GM19240 (cell line): Measurements from ENCODE around the gene CAPZA1.

ENCODE experiments used
- DNase-seq: peaks from one replicate; pipeline ENCODE4 v3.0.0; 2011; ENCODE audit warnings: low spot score; ENCODE audit not compliant: insufficient read length

CAPZA1 gene

GRCh38 chr1:112675728-112676381, 56.2 kb downstream of the CAPZA1 start:
- DNase-seq: no peak

- DNase-seq: no peak
Observed at GRCh38 chr1:112676543-112676942, 56.9 kb downstream of the CAPZA1 start.

- no peak for DNase-seq
Observed at GRCh38 chr1:112677501-112677900, 57.9 kb downstream of the CAPZA1 start.

- no peak for DNase-seq
Observed at GRCh38 chr1:112678605-112679004, 59.0 kb downstream of the CAPZA1 start.

DNA sequence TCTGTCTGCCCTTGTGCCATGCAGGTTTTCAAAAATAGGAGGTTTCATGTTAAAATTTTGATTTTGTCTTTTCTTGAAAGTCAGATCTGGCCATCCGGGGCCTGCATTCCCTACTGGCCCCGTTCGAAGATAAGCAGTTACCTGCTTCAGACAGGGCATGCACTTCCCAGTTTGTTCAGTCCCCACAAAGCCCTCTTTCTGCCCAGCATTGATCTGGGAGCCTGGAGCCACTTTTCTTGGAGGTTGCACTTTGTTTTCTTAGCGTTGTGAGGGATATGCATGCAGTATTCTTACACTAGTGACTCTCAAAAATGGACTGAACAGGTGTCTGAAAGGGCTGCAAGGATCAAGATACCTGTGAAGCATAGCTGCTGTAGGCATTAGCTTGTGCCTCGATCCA, 66.3 kb downstream of the CAPZA1 start:
- no peak for DNase-seq

DNA sequence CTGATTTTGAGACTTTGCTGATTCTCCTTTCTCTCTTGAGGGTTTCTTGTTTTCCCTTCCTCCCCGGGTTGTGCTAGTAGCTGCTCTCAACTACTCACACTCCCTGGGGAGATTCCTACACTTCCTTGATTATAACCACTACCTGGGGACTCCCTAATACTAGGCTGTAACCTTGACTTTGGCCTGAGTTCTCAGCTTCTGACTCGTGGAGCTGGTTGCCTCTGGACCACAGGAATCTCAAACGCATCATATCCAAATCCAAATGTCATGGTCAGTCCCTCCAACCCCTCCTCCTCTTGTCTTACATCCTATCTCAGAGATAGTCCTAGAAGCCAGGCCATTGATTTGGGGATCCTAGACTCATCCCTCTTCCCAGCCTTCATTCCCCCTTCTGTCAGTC, 66.8 kb downstream of the CAPZA1 start:
- DNase-seq: no peak

- no peak for DNase-seq
Observed at GRCh38 chr1:112686835-112687234, 67.2 kb downstream of the CAPZA1 start.

- no peak for DNase-seq
Observed at GRCh38 chr1:112687361-112687760, 67.7 kb downstream of the CAPZA1 start.

DNA sequence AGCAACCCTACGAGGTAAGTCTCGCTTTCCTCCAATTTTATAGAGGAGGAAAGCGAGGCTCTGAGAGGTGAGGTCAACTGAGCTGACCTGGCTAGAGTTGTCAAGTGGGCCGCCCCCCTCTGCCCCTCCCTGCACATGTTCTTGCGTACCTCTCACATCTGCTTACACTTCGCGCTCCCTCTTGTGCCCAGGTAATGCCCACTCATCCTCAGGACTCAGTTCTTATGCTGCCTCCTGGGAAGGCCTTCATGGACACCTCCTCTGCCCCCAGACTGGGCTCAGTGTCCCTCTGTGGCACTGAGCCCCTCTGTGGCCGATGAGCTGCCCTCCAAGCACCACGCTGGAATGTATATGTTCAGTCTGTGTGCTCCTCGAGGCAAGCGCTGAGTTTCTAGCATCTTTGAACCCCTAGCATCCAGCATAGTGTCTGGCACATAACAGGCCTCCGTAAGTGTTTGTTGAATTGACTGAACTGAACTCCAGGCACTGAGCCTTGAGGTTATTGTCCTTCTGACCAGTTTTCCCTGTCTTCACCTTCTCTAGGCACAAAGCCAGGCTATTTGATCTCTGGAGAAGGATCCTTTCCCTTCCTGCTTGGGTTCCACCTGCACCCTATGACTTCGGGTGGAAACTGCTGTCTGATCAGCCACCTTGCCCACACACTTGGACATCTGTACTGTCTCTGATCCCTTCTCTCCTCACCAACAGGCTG, 68.3 kb downstream of the CAPZA1 start:
- no peak for DNase-seq

DNA sequence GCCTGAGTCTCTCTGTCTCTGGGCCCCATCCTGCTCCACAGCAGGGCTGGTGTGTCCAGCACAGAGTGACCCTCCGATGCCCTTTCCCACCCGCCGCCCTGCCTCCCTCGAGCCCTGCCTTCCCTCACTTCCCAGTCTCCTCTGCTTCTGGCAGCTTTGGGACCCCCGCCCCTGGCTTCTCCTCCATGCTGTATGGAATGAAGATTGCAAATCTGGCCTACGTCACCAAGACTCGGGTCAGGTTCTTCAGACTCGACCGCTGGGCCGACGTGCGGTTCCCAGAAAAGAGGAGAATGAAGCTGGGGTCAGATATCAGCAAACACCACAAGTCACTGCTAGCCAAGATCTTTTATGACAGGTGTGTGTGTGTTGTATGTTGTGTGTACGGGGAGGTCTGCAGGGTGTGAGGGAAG, 69.2 kb downstream of the CAPZA1 start:
- DNase-seq: no peak

DNA sequence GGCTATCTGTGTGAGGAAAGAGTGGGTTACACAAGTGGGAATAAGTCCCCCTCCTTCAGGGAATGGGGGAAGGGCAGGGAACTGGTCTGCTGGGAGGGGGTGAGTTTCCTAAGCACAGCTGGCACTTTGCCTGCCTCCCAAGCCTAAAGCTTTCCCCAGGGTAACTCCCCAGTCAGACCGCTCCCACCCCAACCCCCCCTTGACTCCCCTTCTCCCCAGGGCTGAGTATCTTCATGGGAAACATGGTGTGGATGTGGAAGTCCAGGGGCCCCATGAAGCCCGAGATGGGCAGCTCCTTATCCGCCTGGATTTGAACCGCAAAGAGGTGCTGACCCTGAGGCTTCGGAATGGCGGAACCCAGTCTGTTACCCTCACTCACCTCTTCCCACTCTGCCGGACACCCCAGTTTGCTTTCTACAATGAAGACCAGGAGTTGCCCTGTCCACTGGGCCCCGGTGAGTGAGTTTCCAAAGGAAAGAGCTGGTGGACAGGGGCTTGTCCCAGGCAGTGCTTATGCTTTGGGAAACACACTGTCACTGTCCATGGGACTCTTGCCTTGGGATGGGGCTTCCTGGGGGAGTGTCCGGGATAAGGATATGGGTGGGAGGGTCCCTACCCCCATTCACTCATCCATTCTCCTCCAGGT, 69.7 kb downstream of the CAPZA1 start:
- DNase-seq: no peak

GRCh38 chr1:112689842-112690237, 70.2 kb downstream of the CAPZA1 start:
- no peak for DNase-seq

DNA sequence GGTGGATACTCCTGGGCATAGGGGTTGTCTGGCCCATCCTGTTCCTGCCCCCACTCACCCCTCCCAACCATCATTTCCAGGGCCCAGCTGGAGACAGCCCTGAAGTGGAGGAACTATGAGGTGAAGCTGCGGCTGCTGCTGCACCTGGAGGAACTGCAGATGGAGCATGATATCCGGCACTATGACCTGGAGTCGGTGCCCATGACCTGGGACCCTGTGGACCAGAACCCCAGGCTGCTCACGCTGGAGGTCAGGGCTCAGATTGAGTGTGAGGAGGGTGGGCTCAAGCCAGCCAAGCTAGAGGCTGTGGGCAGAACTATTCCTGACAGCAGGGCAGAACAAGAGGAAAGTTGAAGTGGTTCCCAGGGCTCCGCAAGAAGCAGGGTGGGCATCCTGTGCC, 73.0 kb downstream of the CAPZA1 start:
- DNase-seq: no peak

DNA sequence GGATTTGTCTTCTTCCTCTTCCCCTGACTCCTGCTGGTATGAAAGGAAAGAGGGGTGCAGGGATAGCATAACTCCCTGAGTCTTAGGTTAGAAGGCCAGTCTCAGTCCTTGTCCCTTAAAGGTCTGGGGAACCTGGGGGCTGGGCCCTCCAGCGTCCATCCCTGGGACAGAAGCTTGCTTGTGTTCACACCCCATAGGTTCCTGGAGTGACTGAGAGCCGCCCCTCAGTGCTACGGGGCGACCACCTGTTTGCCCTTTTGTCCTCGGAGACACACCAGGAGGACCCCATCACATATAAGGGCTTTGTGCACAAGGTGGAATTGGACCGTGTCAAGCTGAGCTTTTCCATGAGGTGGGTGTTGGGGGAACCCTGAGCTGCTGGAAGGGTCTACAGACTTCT, 74.2 kb downstream of the CAPZA1 start:
- no peak for DNase-seq

DNA sequence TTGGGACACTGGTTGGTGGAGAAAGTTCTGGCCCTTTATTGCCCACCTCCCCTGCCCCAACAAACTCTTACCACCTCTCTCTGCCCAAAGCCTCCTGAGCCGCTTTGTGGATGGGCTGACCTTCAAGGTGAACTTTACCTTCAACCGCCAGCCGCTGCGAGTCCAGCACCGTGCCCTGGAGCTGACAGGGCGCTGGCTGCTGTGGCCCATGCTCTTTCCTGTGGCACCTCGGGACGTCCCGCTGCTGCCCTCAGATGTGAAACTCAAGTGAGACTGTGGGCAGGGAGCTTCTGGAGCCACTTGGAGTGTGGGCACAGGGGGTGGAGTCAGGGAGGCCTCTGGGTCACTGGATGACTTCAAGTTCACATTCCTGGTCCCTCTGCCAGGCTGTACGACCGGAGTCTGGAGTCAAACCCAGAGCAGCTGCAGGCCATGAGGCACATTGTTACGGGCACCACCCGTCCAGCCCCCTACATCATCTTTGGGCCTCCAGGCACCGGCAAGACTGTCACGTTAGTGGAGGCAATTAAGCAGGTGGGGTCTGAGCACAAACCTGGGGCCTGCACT, 74.8 kb downstream of the CAPZA1 start:
- no peak for DNase-seq

DNA sequence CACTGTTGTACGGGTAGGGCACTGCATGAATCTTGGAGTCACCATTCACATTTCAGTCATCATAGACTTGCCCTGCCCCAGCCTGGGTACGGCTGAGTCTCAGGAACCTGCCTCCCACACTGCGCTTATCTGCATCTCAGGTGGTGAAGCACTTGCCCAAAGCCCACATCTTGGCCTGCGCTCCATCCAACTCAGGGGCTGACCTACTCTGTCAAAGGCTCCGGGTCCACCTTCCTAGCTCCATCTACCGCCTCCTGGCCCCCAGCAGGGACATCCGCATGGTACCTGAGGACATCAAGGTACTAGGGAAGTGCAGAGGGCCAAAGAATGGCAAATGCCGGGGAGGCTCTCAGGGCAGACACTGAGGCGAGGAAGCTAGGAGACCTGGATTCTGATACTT, 75.6 kb downstream of the CAPZA1 start:
- no peak for DNase-seq

- DNase-seq: no peak
Observed at GRCh38 chr1:112696578-112697314, 77.1 kb downstream of the CAPZA1 start.

- no peak for DNase-seq
Observed at GRCh38 chr1:112697781-112698201, 78.2 kb downstream of the CAPZA1 start.

DNA sequence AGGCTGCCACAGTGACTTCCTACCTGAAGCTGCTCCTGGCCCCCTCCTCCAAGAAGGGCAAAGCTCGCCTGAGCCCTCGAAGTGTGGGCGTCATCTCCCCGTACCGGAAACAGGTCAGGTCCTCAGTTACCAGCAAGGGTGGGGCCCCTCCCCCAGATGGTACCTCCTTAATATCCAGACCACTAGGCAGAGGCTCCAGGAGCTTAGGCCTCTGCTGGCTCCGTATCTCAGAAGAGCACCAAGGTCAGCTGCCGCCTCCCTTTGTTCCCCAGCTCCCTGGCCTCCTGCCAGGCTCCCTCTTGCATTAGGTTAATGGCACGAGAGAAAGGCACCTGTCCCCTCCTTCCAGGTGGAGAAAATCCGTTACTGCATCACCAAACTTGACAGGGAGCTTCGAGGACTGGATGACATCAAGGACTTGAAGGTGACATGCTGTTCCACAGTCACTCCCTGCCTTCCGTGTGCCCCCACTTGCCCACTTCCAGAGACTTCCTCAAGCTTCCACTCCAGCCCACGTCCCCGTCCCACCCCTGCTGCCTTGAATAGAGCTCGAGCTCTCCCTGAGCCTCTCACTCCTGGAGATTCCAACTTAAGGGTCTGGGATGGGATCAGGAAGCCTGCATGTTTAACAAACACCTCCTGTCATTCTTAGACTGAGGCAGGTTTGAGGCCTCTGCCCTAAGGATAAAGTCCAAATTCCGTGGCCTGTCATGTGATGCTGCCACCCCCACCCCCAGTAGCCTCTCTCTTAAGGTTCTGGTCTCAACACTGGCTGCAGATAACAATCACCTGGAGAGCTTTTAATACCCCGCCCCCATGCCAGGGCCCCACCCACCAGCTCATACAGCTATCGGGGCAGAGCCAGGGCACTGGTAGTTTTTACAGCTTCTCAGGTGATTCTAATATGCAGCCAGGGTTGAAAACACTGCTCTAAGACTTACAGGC, 79.0 kb downstream of the CAPZA1 start:
- DNase-seq: no peak

- no peak for DNase-seq
Observed at GRCh38 chr1:112699425-112700144, 80.0 kb downstream of the CAPZA1 start.
